Ishikawa (cell line): ENCODE data around the gene SMIM35.

Experiments used
- CEBPB ChIP-seq: IDR thresholded peaks from 2 replicates; pipeline ENCODE4 v1.6.1; 2012
- CREB1 ChIP-seq: IDR thresholded peaks from 2 replicates; pipeline ENCODE4 v1.6.1; 2012; ENCODE audit warnings: low read depth
- EGR1 ChIP-seq: IDR thresholded peaks from 2 replicates; pipeline ENCODE4 v1.6.1; 2012
- EP300 ChIP-seq: IDR thresholded peaks from 2 replicates; pipeline ENCODE4 v1.6.1; 2012; ENCODE audit warnings: borderline replicate concordance
- FOXM1 ChIP-seq: IDR thresholded peaks from 2 replicates; pipeline ENCODE4 v1.6.1; 2012; ENCODE audit warnings: low read depth, borderline replicate concordance
- NFIC ChIP-seq: IDR thresholded peaks from 2 replicates; pipeline ENCODE4 v1.6.1; 2012
- RAD21 ChIP-seq: IDR thresholded peaks from 2 replicates; pipeline ENCODE4 v1.6.1; 2012; ENCODE audit warnings: low read depth
- TAF1 ChIP-seq: IDR thresholded peaks from 2 replicates; pipeline ENCODE4 v1.6.1; 2012; ENCODE audit warnings: low read depth, mild to moderate bottlenecking
- TCF12 ChIP-seq: IDR thresholded peaks from 2 replicates; pipeline ENCODE4 v1.6.1; 2012; ENCODE audit warnings: low read depth
- TEAD4 ChIP-seq: IDR thresholded peaks from 2 replicates; pipeline ENCODE4 v1.6.1; 2012
- YY1 ChIP-seq: IDR thresholded peaks from 2 replicates; pipeline ENCODE4 v1.6.1; 2012; ENCODE audit warnings: low read depth
- ZBTB7A ChIP-seq: IDR thresholded peaks from 2 replicates; pipeline ENCODE4 v1.6.1; 2012; ENCODE audit warnings: low read depth
- TF ChIP-seq, protein P1 (sequence below): IDR thresholded peaks from 2 replicates; pipeline ENCODE4 v1.6.1; 2012; ENCODE audit warnings: low read depth, mild to moderate bottlenecking
- TF ChIP-seq, protein P2 (sequence below): IDR thresholded peaks from 2 replicates; pipeline ENCODE4 v1.6.1; 2012
- TF ChIP-seq, protein P3 (sequence below): IDR thresholded peaks from 2 replicates; pipeline ENCODE4 v1.6.1; 2012

The SMIM35 gene

DNA sequence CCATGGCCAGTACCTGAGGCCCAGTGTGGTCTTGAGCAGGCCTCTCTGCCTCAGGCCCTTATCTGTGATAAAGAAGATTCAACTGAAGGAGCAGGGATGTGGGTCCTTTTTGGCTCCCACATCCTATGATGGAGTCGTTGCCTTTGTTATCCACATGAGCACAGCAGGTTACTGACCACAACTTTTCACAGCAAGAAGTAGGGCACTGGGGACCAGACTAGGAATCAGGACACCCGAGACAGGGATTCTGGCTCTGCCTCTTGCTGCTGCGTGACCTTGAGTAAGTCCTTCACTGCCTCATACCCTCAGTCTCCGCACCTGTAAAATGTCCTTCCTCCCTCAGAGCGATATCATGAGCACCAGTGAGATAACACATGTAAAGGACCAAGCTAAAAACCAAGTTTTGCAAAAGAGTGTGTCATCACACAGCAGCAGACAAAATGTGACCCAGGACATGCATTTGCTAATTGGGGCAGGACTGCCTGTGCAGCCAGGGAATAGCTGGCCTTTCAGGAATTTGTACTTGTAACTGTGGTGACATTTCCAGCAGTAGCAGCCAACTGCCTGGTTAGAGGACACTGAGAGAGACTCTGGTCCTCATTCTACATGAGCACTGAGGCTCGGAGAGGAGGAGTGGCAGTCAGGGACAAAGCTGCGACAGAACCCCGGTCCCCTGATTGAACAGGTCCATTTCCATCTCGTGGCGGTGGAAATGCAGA, 13.2 kb upstream of the SMIM35 start:
- no peak for TF ChIP-seq TAF1

DNA sequence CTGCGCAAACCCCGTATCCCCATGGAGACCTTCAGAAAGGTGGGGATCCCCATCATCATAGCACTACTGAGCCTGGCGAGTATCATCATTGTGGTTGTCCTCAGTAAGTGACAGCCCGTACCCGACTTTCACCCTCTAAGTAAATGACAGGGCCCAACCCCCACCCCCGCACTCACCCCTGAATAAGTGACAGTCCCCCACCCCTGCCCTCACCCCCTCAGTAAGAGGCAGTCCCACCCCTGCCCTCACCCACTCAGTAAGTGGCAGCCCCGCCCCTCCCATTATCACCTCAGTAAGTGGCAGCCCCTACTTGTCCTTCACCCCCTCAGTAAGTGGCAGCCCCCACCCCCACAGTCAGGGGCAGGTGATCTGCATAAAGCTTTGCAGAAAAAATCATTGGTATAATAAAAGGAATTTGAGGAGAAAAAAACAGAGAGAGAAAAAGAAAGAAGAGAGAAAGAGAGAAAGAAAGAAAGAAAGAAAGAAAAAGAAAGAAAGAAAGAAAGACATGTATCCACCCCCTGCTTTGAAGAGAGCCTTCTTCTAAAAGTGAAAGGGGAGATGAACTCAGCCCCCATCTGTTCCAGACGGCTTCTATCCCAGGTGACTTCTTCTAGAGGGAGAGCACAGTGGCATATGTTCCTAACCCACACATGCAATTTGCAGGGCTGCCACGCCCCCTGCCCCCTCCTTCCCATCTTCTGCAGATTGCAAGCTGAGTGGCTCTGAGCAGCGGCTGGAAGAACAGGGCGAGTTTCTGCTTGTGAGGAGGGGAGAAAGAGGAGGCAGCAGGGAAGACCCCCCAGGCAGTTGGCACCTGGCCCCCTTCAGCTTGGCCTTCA, 12.5 kb upstream of the SMIM35 start:
- TF ChIP-seq ZBTB7A (no peak), TAF1 (no peak), EP300 (no peak), FOXM1 (no peak), CEBPB (no peak)
- TF ChIP-seq, protein P1, sequence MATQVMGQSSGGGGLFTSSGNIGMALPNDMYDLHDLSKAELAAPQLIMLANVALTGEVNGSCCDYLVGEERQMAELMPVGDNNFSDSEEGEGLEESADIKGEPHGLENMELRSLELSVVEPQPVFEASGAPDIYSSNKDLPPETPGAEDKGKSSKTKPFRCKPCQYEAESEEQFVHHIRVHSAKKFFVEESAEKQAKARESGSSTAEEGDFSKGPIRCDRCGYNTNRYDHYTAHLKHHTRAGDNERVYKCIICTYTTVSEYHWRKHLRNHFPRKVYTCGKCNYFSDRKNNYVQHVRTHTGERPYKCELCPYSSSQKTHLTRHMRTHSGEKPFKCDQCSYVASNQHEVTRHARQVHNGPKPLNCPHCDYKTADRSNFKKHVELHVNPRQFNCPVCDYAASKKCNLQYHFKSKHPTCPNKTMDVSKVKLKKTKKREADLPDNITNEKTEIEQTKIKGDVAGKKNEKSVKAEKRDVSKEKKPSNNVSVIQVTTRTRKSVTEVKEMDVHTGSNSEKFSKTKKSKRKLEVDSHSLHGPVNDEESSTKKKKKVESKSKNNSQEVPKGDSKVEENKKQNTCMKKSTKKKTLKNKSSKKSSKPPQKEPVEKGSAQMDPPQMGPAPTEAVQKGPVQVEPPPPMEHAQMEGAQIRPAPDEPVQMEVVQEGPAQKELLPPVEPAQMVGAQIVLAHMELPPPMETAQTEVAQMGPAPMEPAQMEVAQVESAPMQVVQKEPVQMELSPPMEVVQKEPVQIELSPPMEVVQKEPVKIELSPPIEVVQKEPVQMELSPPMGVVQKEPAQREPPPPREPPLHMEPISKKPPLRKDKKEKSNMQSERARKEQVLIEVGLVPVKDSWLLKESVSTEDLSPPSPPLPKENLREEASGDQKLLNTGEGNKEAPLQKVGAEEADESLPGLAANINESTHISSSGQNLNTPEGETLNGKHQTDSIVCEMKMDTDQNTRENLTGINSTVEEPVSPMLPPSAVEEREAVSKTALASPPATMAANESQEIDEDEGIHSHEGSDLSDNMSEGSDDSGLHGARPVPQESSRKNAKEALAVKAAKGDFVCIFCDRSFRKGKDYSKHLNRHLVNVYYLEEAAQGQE, result no peak
- TF ChIP-seq, protein P2, sequence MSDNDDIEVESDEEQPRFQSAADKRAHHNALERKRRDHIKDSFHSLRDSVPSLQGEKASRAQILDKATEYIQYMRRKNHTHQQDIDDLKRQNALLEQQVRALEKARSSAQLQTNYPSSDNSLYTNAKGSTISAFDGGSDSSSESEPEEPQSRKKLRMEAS, result no peak

DNA sequence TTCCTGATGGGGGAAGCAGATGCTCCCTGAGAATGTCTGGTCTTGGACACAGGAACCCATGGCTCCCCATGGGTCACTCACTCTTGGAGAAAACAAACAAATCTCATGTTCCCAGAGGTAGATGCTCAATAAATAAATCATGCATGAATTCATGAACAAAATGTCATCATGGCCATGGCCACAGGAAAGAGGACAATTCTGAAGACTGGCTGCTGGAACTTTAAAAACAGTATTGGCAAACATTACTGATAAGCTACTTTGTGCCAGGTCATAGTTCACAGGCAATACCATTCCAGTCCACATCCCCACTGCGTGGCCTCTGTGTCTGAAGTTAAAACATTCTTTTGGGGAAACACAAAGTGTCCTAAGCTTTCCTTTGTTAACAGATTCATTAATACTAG, 9.2 kb upstream of the SMIM35 start:
- TF ChIP-seq CREB1, result no peak
- no peak for TF ChIP-seq EP300
- TF ChIP-seq, protein P1, result no peak
- TF ChIP-seq, protein P2, result no peak
- TF ChIP-seq, protein P3, sequence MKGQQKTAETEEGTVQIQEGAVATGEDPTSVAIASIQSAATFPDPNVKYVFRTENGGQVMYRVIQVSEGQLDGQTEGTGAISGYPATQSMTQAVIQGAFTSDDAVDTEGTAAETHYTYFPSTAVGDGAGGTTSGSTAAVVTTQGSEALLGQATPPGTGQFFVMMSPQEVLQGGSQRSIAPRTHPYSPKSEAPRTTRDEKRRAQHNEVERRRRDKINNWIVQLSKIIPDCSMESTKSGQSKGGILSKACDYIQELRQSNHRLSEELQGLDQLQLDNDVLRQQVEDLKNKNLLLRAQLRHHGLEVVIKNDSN, result no peak
- TF ChIP-seq ZBTB7A, result no peak
- no peak for TF ChIP-seq NFIC
- no peak for TF ChIP-seq TEAD4
- TF ChIP-seq YY1, result no peak
- TF ChIP-seq TCF12, result no peak
- TF ChIP-seq RAD21, result no peak
- no peak for TF ChIP-seq EGR1

DNA sequence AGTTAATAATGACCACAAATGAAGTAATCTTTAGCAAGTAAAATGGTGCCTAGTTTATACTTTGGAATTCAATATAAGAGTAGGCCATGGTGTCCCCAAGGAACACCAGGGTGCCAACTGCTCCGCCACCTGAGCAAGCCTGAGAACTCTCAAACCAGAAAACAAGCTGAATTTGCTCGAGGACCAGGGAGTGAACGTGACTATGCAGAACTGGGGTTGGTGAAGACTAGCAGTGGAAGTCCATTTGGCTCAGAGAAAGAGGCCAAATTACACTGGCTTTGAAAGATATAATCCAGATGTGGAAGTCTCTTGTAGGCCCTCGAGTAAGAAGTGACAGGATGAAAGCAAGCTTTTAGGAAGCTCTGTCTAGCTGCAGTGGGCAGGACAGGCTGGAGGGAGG, 8.7 kb upstream of the SMIM35 start:
- TF ChIP-seq, protein P3, result no peak
- no peak for TF ChIP-seq TAF1
- no peak for TF ChIP-seq FOXM1
- no peak for TF ChIP-seq TEAD4
- no peak for TF ChIP-seq EP300
- no peak for TF ChIP-seq CEBPB
- no peak for TF ChIP-seq NFIC

DNA sequence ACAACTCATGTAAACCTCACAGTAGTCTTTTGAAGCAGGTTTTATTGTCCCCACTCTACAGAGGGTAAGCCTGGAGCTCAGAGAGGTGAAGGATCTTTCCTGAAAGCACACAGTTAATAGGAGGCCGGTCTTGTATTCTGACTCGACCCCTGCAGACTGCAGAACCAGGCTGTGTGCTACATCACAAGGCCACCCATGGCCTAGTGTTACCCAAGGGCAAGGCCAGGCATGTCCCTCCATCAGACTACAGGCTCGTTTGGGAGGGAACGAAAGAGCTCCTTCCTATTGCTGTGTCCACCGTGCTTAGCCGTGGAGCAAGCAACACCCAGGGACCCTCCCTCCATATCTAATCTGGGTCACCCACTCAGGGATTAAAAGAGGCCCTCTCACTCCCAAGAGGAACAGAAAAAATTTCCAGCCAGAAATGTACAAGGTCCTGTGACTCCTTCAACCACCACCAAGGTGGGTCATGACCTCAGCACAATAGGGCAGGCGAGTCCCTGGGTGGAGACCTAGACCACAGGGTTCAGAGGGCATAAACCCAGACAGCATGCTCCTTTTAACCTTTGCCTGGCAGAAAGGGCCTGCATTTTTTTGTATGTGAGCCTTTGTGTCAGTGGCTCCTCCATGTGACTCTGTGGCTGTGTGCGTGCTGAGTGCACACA, 6.3 kb upstream of the SMIM35 start:
- TF ChIP-seq TAF1, result no peak
- TF ChIP-seq CREB1, result no peak
- TF ChIP-seq TEAD4, result no peak
- TF ChIP-seq TCF12, result no peak
- no peak for TF ChIP-seq EP300
- no peak for TF ChIP-seq RAD21
- TF ChIP-seq, protein P1, result no peak
- no peak for TF ChIP-seq FOXM1
- TF ChIP-seq, protein P2, result no peak
- TF ChIP-seq EGR1, result no peak
- TF ChIP-seq YY1, result no peak
- no peak for TF ChIP-seq NFIC
- TF ChIP-seq, protein P3, result no peak
- no peak for TF ChIP-seq ZBTB7A
- TF ChIP-seq CEBPB, result no peak
